Liver (tissue), 9 donors: Measurements from ENCODE around the gene IPO9. TPM values are rescaled to one million over a fixed set of nuclear protein-coding genes. Genes with fewer than 3 reads are reported as not detected.

ENCODE experiments used
- DNase-seq: peaks from one replicate; pipeline ENCODE4 v3.0.0-alpha.2; 2017; ENCODE audit warnings: low spot score
- H3K27ac ChIP-seq, 2 donors: one replicate each; pipeline ENCODE4 v1.7.0; 2013; ENCODE audit warnings: inconsistent platforms in 2 of 2, low read length in 2 of 2, control low read depth in 1 of 2, low read depth in 1 of 2, mild to moderate bottlenecking in 1 of 2
- H3K27me3 ChIP-seq, 4 donors: one replicate each; pipeline versions ENCODE4 v1.6.1 to v1.7.0; 2013; ENCODE audit warnings: low read length in 3 of 4, inconsistent platforms in 1 of 4, mild to moderate bottlenecking in 1 of 4, moderate library complexity in 1 of 4; ENCODE audit not compliant: control insufficient read depth in 4 of 4, insufficient read depth in 4 of 4
- H3K36me3 ChIP-seq, 4 donors: one replicate each; pipeline versions ENCODE4 v1.6.1 to v1.7.0; 2013; ENCODE audit warnings: low read length in 3 of 4, mild to moderate bottlenecking in 3 of 4, low read depth in 1 of 4, moderate library complexity in 1 of 4; ENCODE audit not compliant: control insufficient read depth in 4 of 4, insufficient read depth in 3 of 4
- H3K4me1 ChIP-seq, 4 donors: one replicate each; pipeline versions ENCODE4 v1.6.1 to v1.7.0; 2013; ENCODE audit warnings: low read length in 3 of 4, mild to moderate bottlenecking in 3 of 4, moderate library complexity in 1 of 4; ENCODE audit not compliant: control insufficient read depth in 4 of 4, insufficient read depth in 4 of 4
- H3K4me3 ChIP-seq, 3 donors: one replicate each; pipeline versions ENCODE4 v1.6.1 to v1.7.0; 2013; ENCODE audit warnings: low read length in 3 of 3, control low read depth in 1 of 3, low read depth in 1 of 3, mild to moderate bottlenecking in 1 of 3
- H3K9ac ChIP-seq, 2 donors: one replicate each; pipeline ENCODE4 v1.7.0; 2013; ENCODE audit warnings: low read length in 2 of 2, mild to moderate bottlenecking in 2 of 2, moderate library complexity in 2 of 2, control low read depth in 1 of 2, low read depth in 1 of 2
- H3K9me3 ChIP-seq, 4 donors: one replicate each; pipeline versions ENCODE4 v1.6.1 to v1.7.0; 2013; ENCODE audit warnings: low read length in 3 of 4; ENCODE audit not compliant: control insufficient read depth in 4 of 4
- ATF3 ChIP-seq: IDR thresholded peaks from 2 replicates; pipeline ENCODE4 v1.6.1; 2016; ENCODE audit warnings: antibody characterized with exemption
- CTCF ChIP-seq: fragments of 150-350 bp; IDR thresholded peaks from 2 replicates; pipeline ENCODE4 v1.5.1; 2017; ENCODE audit warnings: improper control_type of control experiment, low read depth, low read length; ENCODE audit not compliant: missing input control
- EGR1 ChIP-seq, 2 donors: IDR thresholded peaks; 2 replicates each; pipeline ENCODE4 v1.6.1; 2016 to 2018; ENCODE audit warnings: antibody characterized with exemption in 2 of 2, low read depth in 2 of 2
- FOXA1 ChIP-seq: IDR thresholded peaks from 2 replicates; pipeline ENCODE4 v1.6.1; 2016; ENCODE audit warnings: antibody characterized with exemption
- FOXA2 ChIP-seq: IDR thresholded peaks from 2 replicates; pipeline ENCODE4 v1.6.1; 2016; ENCODE audit warnings: antibody characterized with exemption
- GABPA ChIP-seq, 2 donors: IDR thresholded peaks in 1 of 2; conservative IDR thresholded peaks in 1 of 2; 2 replicates each; pipeline ENCODE4 v1.6.1; 2016; ENCODE audit warnings: antibody characterized with exemption in 2 of 2, mild to moderate bottlenecking in 1 of 2, moderate library complexity in 1 of 2
- HNF4A ChIP-seq, 2 donors: conservative IDR thresholded peaks; 2 replicates each; pipeline ENCODE4 v1.6.1; 2016; ENCODE audit warnings: antibody characterized with exemption in 2 of 2, mild to moderate bottlenecking in 2 of 2
- HNF4G ChIP-seq: IDR thresholded peaks from 2 replicates; pipeline ENCODE4 v1.6.1; 2016; ENCODE audit warnings: antibody characterized with exemption
- JUND ChIP-seq, 2 donors: IDR thresholded peaks; 2 replicates each; pipeline ENCODE4 v1.6.1; 2016; ENCODE audit warnings: antibody characterized with exemption in 2 of 2
- MAX ChIP-seq: IDR thresholded peaks from 2 replicates; pipeline ENCODE4 v1.6.1; 2016; ENCODE audit warnings: antibody characterized with exemption
- RAD21 ChIP-seq, 2 donors: IDR thresholded peaks; 2 replicates each; pipeline ENCODE4 v1.6.1; 2016; ENCODE audit warnings: antibody characterized with exemption in 2 of 2, mild to moderate bottlenecking in 2 of 2
- RXRA ChIP-seq, 2 donors: IDR thresholded peaks; 2 replicates each; pipeline ENCODE4 v1.6.1; 2017 to 2018; ENCODE audit warnings: antibody characterized with exemption in 2 of 2, mild to moderate bottlenecking in 1 of 2
- TAF1 ChIP-seq: conservative IDR thresholded peaks from 2 replicates; pipeline ENCODE4 v1.6.1; 2016; ENCODE audit warnings: antibody characterized with exemption, mild to moderate bottlenecking
- ZBTB33 ChIP-seq: IDR thresholded peaks from 2 replicates; pipeline ENCODE4 v1.6.1; 2016; ENCODE audit warnings: antibody characterized with exemption
- WGBS: extraction: QIAGEN DNeasy Blood & Tissue Kit; methylation state at CpG from one replicate; pipeline ENCODE4 v1.1.7; 2013; 5-methylcytosine and 5-hydroxymethylcytosine counted together
- polyA plus RNA-seq, 2 donors: library from polyadenylated mRNA; stranded (reverse) in 1 of 2; unstranded in 1 of 2; fragments of 200-250 nt in 1 of 2; fragments of >200 nt in 1 of 2; fragmentation: Nextera tagmentation in 1 of 2; extraction: Ambion mirVana in 1 of 2; gene quantifications; one replicate each; pipeline versions ENCODE4 v1.2.1 to v1.2.3, GENCODE V29; 2013 to 2015
- total RNA-seq, 2 donors: library from RNA; depleted of rRNA; stranded (reverse); fragments of >200 nt; gene quantifications; one replicate each; pipeline ENCODE4 v1.2.3, GENCODE V29; 2014
- donor health status: healthy.
- donor health status: healthy.
- donor health status: healthy.
- donor health status: healthy.
- donor health status: healthy.

The IPO9 gene
- total and polyA plus RNA-seq, 4 donors: 6.6 to 22.1 (median 13.6) TPM

GRCh38 chr1:201818971-201819750, 9.8 kb upstream of the IPO9 start:
- H3K9ac ChIP-seq: no peak overlapping the region
- H3K27me3 ChIP-seq: no peaks in the 10 kb centered on the region
- no peak overlapping the region for H3K27ac ChIP-seq
- H3K36me3 ChIP-seq: peaks cover 0 to 5% (median 2%) of the 10 kb centered on the region in 4 donors
- H3K4me1 ChIP-seq: no peaks in the 10 kb centered on the region
- H3K4me3 ChIP-seq: no peak overlapping the region
- 92% methylated on average over 5 of the region's 5 CpGs for WGBS
- TF ChIP-seq EGR1 (IDR thresholded peaks at IDR 0.05; ENCODE audit: low read depth in 2 of 2) (no peak), ATF3 (no peak), HNF4G (no peak), RXRA (IDR thresholded peaks at IDR 0.05) (no peak), JUND (IDR thresholded peaks at IDR 0.05) (no peak), RAD21 (IDR thresholded peaks at IDR 0.05) (no peak), MAX (no peak), FOXA1 (no peak), CTCF (no peak), FOXA2 (no peak)
- no peak for DNase-seq
- no peaks in the 10 kb centered on the region for H3K9me3 ChIP-seq

- H3K27me3 ChIP-seq: no peaks in the 10 kb centered on the region
- no peak overlapping the region for H3K9ac ChIP-seq
- H3K4me3 ChIP-seq: no peak overlapping the region
- H3K4me1 ChIP-seq: no peaks in the 10 kb centered on the region
- TF ChIP-seq TAF1 (no peak), GABPA (IDR thresholded peaks at IDR 0.05 in 1 of 2, conservative IDR thresholded peaks at IDR 0.05 in 1 of 2) (no peak), RXRA (IDR thresholded peaks at IDR 0.05) (no peak)
- 92% methylated on average over 2 of the region's 2 CpGs for WGBS
- H3K36me3 ChIP-seq: peaks cover 0 to 5% (median 2%) of the 10 kb centered on the region in 4 donors
- H3K9me3 ChIP-seq: no peaks in the 10 kb centered on the region
- no peak overlapping the region for H3K27ac ChIP-seq
- DNase-seq: no peak
These were observed 8.5 kb upstream of the IPO9 start for GRCh38 chr1:201820413-201820812.

- Histone ChIP-seq H3K9me3 (no peaks in the 10 kb centered on the region), H3K36me3 (no peaks in the 10 kb centered on the region), H3K4me1 (peaks cover 1 to 12% (median 8%) of the 10 kb centered on the region in 4 donors), H3K27me3 (no peaks in the 10 kb centered on the region), H3K27ac (no peak overlapping the region), H3K4me3 (no peak overlapping the region), H3K9ac (no peak overlapping the region)
- TF ChIP-seq TAF1 (no peak), EGR1 (IDR thresholded peaks at IDR 0.05; ENCODE audit: low read depth in 2 of 2) (no peak), RXRA (IDR thresholded peaks at IDR 0.05) (no peak), HNF4A (conservative IDR thresholded peaks at IDR 0.05) (no peak), MAX (no peak), ZBTB33 (no peak)
- 80% methylated on average over 3 of the region's 3 CpGs for WGBS
- no peak for DNase-seq
These were observed 3.7 kb upstream of the IPO9 start for GRCh38 chr1:201825245-201825644.
